Measurements from ENCODE around the gene PRIM2.

- no peak for TF ChIP-seq CTCF (IDR thresholded peaks at IDR 0.05)
- TF ChIP-seq POLR2A (IDR thresholded peaks at IDR 0.05), result no peak
These were observed 33.4 kb upstream of the PRIM2 start for GRCh38 chr6:57283911-57284455.
